Sciatic nerve (tissue), 2 donors: ENCODE results near the gene PSMD2. TPM values are rescaled to one million over a fixed set of nuclear protein-coding genes. Genes with fewer than 3 reads are reported as not detected.

Experiments
- ATAC-seq: fragments of 200-7000 bp; cut with Tn5 transposase; one replicate; pipeline ENCODE4 v1.9.1; 2020; ENCODE audit warnings: mild to moderate bottlenecking, moderate library complexity
- DNase-seq: peaks from one replicate; pipeline ENCODE4 v3.0.0-alpha.2; 2020; ENCODE audit warnings: low spot score
- intact Hi-C: fragments of 100-400 bp; cut with DNase I; formaldehyde crosslinking; loops from one replicate; pipeline ENCODE4 v1.14.2; 2022
- total RNA-seq: library from RNA; stranded (reverse); fragmentation: NEBNext Ultra II Directional; extraction: Animal tissue kit (Norgen Biotek cat#: 25700); gene quantifications from one replicate; pipeline ENCODE4 v1.2.1, GENCODE V29; 2021
- donor health status: DM: no; HTN: no; CAD: no.
- donor health status: DM: no; HTN: no; CAD: no.

PSMD2 gene
- total RNA-seq, 1 donor from 2014 or later, result 122 TPM

GRCh38 chr3:184275961-184276910, 22.8 kb upstream of the PSMD2 start, which contains the start of gene ECE2:
Gene ECE2, plus strand, starts transcription at chr3:184276022. Its CDS starts 132 bp downstream, at chr3:184276154.
- intact Hi-C loops, result no loop called here
- DNase-seq, result no peak
- no peak for ATAC-seq

- ATAC-seq (no peak), DNase-seq (no peak)
- intact Hi-C loops, result no loop called here
Measured at GRCh38 chr3:184277366-184277765, 21.7 kb upstream of the PSMD2 start.

- ATAC-seq (no peak), DNase-seq (no peak)
- intact Hi-C loops, result no loop called here
Measured at GRCh38 chr3:184282941-184283340, 16.1 kb upstream of the PSMD2 start.

GRCh38 chr3:184283681-184284080, 15.4 kb upstream of the PSMD2 start:
- DNase-seq (no peak), ATAC-seq (no peak)
- intact Hi-C loops, result no loop called here

GRCh38 chr3:184284696-184285095, 14.3 kb upstream of the PSMD2 start:
- ATAC-seq, result peak; percentile 53
- intact Hi-C loops, result no loop called here

GRCh38 chr3:184289426-184289938, 9.6 kb upstream of the PSMD2 start:
- ATAC-seq, result peak; percentile 25
- intact Hi-C loops, result no loop called here
- peak; percentile 67 for DNase-seq

More at GRCh38 chr3:184284696-184285095, 14.3 kb upstream of the PSMD2 start:
- DNase-seq, result no peak

- no peak for ATAC-seq
- intact Hi-C loops, result no loop called here
- no peak for DNase-seq
Measured at GRCh38 chr3:184290331-184290730, 8.7 kb upstream of the PSMD2 start.

- intact Hi-C loops, result no loop called here
- ATAC-seq (no peak), DNase-seq (no peak)
Measured at GRCh38 chr3:184291044-184291737, 7.8 kb upstream of the PSMD2 start.

- no peak for DNase-seq
- no peak for ATAC-seq
- intact Hi-C loops, result no loop called here
Measured at GRCh38 chr3:184291738-184292445, 7.1 kb upstream of the PSMD2 start.

- ATAC-seq (no peak), DNase-seq (no peak)
- intact Hi-C loops, result no loop called here
Measured at GRCh38 chr3:184295771-184296170, 3.3 kb upstream of the PSMD2 start.

GRCh38 chr3:184296616-184297015, 2.4 kb upstream of the PSMD2 start:
- no peak for DNase-seq
- ATAC-seq, result no peak
- intact Hi-C loops, result no loop called here

- intact Hi-C loops, result no loop called here
- ATAC-seq (no peak), DNase-seq (no peak)
Measured at GRCh38 chr3:184299488-184300377, 692 bp downstream of the PSMD2 start.

- DNase-seq, result no peak
- ATAC-seq, result no peak
- intact Hi-C loops, result no loop called here
Measured at GRCh38 chr3:184300378-184300720, 1.3 kb downstream of the PSMD2 start.

- ATAC-seq, result no peak
- DNase-seq, result no peak
- intact Hi-C loops, result no loop called here
Measured at GRCh38 chr3:184305577-184305976, 6.5 kb downstream of the PSMD2 start.

GRCh38 chr3:184306341-184306972, 7.4 kb downstream of the PSMD2 start:
- intact Hi-C loops, result no loop called here
- ATAC-seq (no peak), DNase-seq (no peak)

- DNase-seq (no peak), ATAC-seq (no peak)
- intact Hi-C loops, result no loop called here
Measured at GRCh38 chr3:184307915-184308314, 8.9 kb downstream of the PSMD2 start.

GRCh38 chr3:184308744-184309143, 9.7 kb downstream of the PSMD2 start:
- DNase-seq, result no peak
- intact Hi-C loops, result no loop called here

GRCh38 chr3:184311633-184312032, 12.6 kb downstream of the PSMD2 start:
- DNase-seq (no peak), ATAC-seq (no peak)
- intact Hi-C loops, result no loop called here

More at GRCh38 chr3:184308744-184309143, 9.7 kb downstream of the PSMD2 start:
- no peak for ATAC-seq
